HEK293 (cell line): Measurements from ENCODE around the gene STARD10.

Experiments used
- CTCF ChIP-seq: fragments of 450-650 bp; formaldehyde crosslinking; IDR thresholded peaks from 2 replicates; pipeline ENCODE4 v1.5.1; 2016; ENCODE audit warnings: missing biosample characterization, missing genetic modification characterization
- ZNF501 ChIP-seq: fragments of 450-650 bp; formaldehyde crosslinking; IDR thresholded peaks from 2 replicates; pipeline ENCODE4 v1.5.1; 2016; ENCODE audit warnings: missing biosample characterization, missing genetic modification characterization
- ZNF701 ChIP-seq: fragments of 450-650 bp; formaldehyde crosslinking; IDR thresholded peaks from 2 replicates; pipeline ENCODE4 v1.5.1; 2016; ENCODE audit warnings: missing biosample characterization, missing genetic modification characterization
- TF ChIP-seq, protein P1 (sequence below): sonication (generic); formaldehyde crosslinking; IDR thresholded peaks from 2 replicates; pipeline ENCODE4 v1.8.1; 2022; ENCODE audit warnings: mild to moderate bottlenecking, moderate library complexity, missing genetic modification reagents

GRCh38 chr11:72828692-72829101 is 34.9 kb upstream of the STARD10 start:
- TF ChIP-seq ZNF701 (tag by site-specific recombination) (no peak), ZNF501 (tag by site-specific recombination) (no peak), CTCF (tag by site-specific recombination) (no peak)
- TF ChIP-seq, protein P1, sequence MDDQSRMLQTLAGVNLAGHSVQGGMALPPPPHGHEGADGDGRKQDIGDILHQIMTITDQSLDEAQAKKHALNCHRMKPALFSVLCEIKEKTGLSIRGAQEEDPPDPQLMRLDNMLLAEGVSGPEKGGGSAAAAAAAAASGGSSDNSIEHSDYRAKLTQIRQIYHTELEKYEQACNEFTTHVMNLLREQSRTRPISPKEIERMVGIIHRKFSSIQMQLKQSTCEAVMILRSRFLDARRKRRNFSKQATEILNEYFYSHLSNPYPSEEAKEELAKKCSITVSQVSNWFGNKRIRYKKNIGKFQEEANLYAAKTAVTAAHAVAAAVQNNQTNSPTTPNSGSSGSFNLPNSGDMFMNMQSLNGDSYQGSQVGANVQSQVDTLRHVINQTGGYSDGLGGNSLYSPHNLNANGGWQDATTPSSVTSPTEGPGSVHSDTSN (CRISPR knock-in tag) = no peak
